22Rv1 (cell line): ENCODE measurements around the gene GPR4.
"Not testable (repeated sequence)": the region's sequence is repeated elsewhere in the genome, so short reads cannot be mapped to it uniquely, and the experiment has no call there.

Experiments used
- H3K27ac ChIP-seq: fragments of 450-650 bp; 2 replicates; pipeline ENCODE4 v1.5.1; 2017
- CTCF ChIP-seq: fragments of 450-650 bp; IDR thresholded peaks from 2 replicates; pipeline ENCODE4 v1.5.1; 2017; ENCODE audit warnings: mild to moderate bottlenecking
- ZFX ChIP-seq: fragments of 450-650 bp; IDR thresholded peaks from 2 replicates; pipeline ENCODE4 v1.6.1; 2017; ENCODE audit warnings: antibody characterized with exemption, borderline replicate concordance

GPR4 gene

GRCh38 chr19:45636275-45636674 lies 34.3 kb upstream of the GPR4 start:
- H3K27ac ChIP-seq: no peak overlapping the region
- TF ChIP-seq ZFX: no peak
- TF ChIP-seq CTCF: no peak

GRCh38 chr19:45632468-45633196 lies 30.6 kb upstream of the GPR4 start:
- H3K27ac ChIP-seq: peak overlapping the region; percentile 57
- TF ChIP-seq ZFX: no peak
- no peak for TF ChIP-seq CTCF

DNA sequence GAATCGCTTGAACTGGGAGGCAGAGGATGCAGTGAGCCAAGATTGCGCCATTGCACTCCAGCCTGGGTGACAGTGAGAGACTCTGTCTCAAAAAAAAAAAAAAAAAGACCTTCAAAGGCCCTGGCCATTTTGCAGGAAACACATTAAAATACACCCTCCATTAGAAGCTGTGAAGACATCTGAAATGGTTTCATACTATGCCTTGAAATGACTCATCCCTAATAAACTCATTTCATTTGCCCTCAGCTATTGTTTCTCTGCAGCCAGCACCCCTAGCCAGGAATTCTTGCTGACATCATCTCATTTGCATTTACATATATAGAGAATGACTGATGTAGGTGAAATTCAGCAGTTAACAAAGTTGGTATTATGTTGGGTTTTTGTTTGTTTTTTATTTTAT lies 28.5 kb upstream of the GPR4 start:
- TF ChIP-seq CTCF: no peak
- TF ChIP-seq ZFX: no peak
- peak overlapping the region; percentile 57 for H3K27ac ChIP-seq

- H3K27ac ChIP-seq: peak overlapping the region; percentile 57; the same call in 1 of the 2 replicates
- TF ChIP-seq ZFX (no peak), CTCF (no peak)
Observed at GRCh38 chr19:45629704-45630103, 27.7 kb upstream of the GPR4 start.

DNA sequence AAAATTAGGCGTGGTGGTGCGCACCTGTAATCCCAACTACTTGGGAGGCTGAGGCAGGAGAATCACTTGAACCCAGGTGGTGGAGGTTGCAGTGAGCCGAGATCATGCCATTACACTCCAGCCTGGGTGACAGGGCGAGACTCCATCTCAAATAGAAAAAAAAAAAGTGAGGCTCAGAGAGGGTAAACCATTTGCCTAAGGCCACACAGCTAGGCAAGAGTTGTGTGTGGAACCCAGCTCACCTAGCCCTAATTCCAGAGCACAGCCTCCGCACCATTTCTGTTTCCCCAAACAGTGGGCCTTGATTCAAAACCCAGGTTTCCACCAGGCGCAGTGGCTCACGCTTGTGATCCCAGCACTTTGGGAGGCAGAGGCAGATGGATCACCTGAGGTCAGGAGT lies 26.2 kb upstream of the GPR4 start:
- not testable (repeated sequence) for H3K27ac ChIP-seq

GRCh38 chr19:45623984-45624383 lies 22.0 kb upstream of the GPR4 start:
- no peak overlapping the region for H3K27ac ChIP-seq
- TF ChIP-seq CTCF: no peak
- no peak for TF ChIP-seq ZFX

GRCh38 chr19:45621976-45622503 lies 20.0 kb upstream of the GPR4 start:
- H3K27ac ChIP-seq: no peak overlapping the region
- TF ChIP-seq ZFX (no peak), CTCF (no peak)
